Activated CD4-positive, alpha-beta T cell treated with anti-CD3 and anti-CD28 coated beads, Interleukin-2, amount 50 U/mL, for 1 hour (primary cell): Measurements from ENCODE around the gene IFITM2.
"Not testable (repeated sequence)": the region's sequence is repeated elsewhere in the genome, so short reads cannot be mapped to it uniquely, and the experiment has no call there.

Experiments used
- DNase-seq: peaks from one replicate; pipeline ENCODE4 v3.0.0-alpha.2; 2020

Gene IFITM2

DNA sequence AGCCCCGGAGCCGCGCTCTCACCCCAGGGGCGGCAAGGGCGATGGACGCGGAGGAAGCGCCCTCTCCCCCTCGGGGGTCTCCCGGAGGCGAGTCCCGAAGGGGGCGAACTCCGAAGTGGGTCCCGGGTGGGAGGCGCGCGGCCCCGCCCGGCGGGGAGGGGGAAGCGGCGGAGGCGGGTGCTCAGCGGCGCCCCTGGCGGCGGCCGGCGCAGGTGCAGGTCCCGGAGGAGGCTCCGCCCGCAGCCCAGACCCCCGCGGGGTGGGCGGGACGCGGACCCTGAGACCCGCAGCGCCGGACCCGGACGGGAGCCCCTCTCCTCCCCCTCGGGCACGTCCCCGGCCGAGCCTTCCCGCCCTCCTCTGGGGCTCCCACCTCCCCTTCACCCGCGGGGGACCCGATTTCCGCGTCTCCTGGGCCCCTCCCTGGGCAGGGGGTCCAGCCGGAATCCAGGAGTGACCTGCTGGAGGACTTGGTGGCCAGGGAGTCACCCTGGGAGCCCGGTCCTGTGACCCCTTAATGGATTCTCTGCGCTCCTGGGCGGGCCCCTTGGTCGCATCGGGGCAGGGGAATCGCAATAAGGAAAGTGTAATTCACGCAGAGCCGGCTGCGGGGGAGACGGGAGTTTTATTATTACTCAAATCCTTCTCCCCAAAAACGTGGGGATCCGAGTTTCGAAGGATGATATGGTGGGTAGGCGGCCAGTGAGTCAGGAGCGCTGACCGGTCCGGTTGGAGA is 3.6 kb downstream of the IFITM2 start:
- DNase-seq: not testable (repeated sequence)

DNA sequence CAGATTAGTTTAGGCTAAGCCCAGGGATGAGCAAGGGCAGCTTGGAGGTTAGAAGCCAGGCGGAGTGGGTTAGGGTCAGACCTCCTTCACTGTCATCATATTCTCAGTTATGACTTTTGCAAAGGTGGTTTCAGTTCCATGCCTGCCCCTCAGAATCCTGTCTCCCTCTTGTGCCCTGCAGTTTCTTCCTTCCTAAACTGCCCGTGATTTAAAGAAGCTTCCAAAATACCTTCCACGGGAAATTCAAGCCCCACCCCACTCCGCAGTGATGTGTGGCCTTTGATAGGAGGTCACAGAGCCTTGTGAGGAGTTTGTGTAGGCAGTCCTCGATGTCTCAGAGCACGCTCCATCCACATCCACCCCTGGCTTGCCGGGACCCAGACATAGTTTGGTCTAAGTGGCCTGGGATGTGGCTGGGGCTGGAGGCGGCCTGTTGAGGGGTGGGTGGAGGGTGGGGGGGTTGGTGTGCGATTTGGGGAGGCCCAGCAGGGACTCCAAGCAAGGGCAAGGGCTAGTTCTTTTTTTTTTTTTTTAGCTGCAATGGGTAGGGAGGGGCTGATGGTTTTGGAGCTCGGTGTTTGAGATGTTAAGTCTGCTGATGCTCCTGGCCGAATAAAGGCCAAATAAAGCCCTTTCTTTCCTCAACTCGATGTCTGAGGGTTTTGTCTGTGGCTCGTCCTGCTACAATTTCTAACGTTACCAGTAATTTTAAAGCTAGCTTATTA is 4.6 kb downstream of the IFITM2 start:
- DNase-seq: no peak

DNA sequence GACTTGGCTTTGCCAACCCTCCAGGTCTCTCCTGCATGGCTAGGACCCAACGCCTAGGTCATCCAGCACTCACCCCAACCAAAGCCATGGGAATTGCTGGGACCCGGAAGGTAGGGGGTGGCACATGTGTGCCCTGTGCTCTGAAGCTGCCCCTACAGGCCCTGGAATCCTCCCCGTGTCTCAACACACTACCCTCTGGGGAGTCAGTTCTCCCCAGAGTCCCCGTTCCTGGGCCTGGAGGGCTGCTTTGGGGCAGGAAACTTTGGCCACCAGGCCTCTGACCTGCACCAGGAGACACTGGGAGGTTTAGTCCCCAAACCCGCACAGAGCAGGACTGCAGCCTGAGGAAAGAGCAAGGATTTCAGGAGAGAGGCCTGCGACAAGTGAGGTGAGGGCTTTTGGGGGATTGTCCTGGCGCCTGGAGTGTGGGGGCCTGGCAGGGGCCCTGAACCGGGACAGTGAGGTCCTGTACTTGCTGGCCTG is 5.7 kb downstream of the IFITM2 start:
- DNase-seq: no peak

DNA sequence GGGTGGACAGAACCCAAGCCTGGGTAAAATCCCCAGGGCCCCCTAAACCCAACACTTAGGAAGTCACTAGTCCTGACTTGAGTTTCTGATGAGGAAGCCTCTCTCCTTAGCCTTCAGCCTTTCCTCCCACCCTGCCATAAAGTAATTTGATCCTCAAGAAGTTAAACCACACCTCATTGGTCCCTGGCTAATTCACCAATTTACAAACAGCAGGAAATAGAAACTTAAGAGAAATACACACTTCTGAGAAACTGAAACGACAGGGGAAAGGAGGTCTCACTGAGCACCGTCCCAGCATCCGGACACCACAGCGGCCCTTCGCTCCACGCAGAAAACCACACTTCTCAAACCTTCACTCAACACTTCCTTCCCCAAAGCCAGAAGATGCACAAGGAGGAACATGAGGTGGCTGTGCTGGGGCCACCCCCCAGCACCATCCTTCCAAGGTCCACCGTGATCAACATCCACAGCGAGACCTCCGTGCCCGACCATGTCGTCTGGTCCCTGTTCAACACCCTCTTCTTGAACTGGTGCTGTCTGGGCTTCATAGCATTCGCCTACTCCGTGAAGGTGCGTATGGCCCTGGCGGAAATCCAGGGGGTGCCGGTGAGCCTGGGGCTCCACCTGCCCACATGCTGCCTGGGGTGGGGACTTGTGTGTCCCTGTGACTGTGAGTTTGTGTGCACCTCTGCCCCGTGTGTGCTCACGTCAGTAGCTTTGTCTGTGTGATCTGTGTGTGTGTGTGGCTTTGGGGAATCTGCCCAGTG is 6.4 kb downstream of the IFITM2 start, which contains the start of gene IFITM1:
TSS of gene IFITM1 (plus strand) at position 254 of the 767 bp plus-strand sequence. CDS start at position 385, 131 bp downstream.
- DNase-seq: peak; percentile 53

DNA sequence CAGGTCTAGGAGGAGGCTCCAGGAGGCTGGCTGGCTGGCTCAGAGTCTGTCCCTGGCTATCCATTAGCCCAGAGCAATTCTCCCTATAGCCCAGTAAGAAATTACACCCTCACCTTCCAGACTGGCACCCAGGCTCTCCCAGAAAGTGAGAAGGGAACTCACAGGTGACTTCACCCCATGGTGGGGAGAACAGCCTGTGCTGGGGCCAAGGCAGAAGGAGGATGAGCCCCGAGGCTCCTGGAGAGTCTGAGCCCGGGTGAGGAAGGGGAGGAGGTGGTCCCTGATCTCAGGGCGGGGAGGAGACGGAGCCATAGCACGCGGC is 6.9 kb downstream of the IFITM2 start:
- not testable (repeated sequence) for DNase-seq

DNA sequence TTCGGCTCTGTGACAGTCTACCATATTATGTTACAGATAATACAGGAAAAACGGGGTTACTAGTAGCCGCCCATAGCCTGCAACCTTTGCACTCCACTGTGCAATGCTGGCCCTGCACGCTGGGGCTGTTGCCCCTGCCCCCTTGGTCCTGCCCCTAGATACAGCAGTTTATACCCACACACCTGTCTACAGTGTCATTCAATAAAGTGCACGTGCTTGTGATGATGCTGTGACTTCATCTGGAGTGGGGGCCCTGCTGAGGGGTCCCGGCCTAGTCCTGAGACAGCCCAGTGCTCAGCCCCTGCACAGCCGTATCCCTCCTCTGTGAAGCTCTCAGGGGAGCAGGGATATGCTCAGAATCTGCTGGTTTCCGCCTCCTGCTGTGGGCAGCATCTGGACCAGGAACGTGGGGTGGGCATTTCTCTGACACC is 7.5 kb downstream of the IFITM2 start:
- DNase-seq: no peak

DNA sequence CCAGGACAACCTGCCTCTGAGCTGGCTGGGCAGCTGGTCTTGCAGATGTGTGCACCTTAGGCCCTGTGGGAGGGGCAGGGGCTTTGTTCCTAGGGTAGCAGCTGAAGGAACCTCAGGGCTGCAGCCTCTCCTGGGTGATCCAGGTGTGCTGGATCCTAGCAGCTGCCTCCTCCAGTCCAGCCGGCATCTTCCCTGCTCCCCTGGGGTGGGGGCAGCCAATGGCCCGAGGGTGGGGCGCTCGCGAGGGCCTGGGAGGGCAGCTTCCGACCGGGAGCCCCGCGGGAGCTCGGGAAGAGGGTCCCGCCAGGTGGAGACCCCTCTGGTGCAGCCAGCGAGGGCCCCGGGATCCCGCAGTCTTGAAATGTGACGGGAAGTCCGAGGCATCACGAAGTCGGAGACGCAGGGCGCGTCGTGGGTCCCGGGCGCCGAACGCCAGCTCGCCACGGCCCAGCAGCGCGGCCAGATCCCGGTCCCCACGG is 7.9 kb downstream of the IFITM2 start:
- no peak for DNase-seq

DNA sequence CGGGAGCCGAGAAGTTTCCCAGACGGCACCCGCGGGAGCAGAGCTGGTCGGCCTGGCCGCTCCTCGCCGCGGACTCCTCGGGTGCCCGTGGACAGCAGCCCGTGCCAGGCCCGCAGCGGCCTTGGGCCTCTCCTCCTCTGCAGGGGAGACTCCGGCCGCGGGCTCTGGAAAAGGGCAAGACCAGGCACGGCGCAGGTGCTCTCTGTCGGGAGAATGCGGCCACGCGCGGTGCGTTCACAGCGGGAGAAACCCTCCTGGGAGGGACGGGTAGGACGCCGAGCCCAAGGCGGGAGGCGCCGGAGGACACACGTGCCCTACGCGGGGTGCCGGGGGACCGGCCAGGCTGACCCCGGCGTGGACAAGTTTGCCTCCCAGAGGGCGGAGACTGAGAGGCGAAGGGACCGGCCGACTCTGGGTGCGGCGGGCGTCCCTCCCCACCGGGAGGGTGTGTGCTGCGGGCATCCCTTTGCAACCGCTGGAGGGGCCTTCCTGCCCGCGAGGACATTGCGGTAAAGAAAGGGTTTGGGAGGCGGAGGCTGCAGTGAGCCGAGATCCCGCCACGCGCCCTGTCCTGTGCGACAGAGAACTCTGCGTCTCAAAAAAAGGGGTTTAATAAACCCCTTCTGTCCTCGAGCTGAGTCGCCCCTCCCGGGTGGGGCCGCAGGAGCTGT is 8.6 kb downstream of the IFITM2 start:
- DNase-seq: no peak

DNA sequence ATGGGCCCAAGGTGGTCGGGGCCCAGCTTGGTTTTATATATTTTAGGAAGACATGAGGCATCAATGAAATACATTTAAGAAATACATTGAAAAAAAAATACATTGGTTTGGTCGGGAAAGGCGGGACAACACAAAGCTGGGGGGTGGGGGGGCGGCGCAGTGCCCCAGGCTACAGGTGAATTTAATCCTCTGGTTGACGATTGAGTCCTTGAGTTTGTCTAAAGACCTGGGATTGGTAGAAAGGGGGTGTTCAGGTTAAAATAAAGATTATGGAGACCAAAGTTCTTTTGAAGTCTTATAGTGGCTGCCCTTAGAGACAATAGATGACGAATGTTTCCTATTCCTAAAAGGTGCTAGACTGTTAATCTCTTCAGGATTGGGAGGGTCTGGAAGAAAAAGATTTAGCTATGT is 9.3 kb downstream of the IFITM2 start:
- DNase-seq: no peak

DNA sequence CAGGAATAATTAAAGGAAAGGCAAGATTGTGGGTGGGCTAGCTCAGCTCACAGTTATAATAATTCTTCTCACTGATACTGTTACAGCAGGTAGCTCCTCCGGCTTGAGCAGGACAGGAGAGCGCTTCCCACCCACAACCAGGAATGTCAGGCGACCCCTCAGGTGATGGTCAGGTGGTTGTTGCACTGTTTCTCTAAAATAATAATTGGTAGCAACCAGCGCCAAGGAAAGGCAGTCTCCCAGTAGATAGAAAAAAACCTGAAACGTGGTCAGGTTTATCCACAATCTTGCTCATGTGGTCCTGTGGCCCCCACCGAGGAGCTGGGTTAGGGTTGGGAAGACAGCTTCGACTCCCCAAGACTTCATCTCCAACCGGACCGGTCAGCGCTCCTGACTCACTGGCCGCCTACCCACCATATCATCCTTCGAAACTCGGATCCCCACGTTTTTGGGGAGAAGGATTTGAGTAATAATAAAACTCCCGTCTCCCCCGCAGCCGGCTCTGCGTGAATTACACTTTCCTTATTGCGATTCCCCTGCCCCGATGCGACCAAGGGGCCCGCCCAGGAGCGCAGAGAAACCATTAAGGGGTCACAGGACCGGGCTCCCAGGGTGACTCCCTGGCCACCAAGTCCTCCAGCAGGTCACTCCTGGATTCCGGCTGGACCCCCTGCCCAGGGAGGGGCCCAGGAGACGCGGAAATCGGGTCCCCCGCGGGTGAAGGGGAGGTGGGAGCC is 10.2 kb downstream of the IFITM2 start:
- not testable (repeated sequence) for DNase-seq

DNA sequence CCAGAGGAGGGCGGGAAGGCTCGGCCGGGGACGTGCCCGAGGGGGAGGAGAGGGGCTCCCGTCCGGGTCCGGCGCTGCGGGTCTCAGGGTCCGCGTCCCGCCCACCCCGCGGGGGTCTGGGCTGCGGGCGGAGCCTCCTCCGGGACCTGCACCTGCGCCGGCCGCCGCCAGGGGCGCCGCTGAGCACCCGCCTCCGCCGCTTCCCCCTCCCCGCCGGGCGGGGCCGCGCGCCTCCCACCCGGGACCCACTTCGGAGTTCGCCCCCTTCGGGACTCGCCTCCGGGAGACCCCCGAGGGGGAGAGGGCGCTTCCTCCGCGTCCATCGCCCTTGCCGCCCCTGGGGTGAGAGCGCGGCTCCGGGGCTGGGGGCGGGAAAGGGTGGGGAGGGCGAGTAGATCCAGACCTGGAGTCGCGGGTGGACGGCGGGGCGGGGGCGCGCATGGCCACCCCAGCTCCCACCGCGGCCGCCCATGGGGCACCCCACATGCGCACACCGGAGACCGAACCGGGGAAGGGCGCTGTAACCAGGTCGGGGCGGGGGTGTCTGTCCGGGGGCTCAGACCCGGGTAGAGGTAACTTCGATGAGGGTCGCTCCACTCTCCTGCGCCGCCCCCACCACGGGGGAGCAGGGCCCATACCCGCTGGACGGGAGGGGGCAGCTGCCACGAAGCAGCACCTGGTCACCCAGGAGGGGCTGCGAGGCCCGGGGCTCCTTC is 10.9 kb downstream of the IFITM2 start:
- not testable (repeated sequence) for DNase-seq

DNA sequence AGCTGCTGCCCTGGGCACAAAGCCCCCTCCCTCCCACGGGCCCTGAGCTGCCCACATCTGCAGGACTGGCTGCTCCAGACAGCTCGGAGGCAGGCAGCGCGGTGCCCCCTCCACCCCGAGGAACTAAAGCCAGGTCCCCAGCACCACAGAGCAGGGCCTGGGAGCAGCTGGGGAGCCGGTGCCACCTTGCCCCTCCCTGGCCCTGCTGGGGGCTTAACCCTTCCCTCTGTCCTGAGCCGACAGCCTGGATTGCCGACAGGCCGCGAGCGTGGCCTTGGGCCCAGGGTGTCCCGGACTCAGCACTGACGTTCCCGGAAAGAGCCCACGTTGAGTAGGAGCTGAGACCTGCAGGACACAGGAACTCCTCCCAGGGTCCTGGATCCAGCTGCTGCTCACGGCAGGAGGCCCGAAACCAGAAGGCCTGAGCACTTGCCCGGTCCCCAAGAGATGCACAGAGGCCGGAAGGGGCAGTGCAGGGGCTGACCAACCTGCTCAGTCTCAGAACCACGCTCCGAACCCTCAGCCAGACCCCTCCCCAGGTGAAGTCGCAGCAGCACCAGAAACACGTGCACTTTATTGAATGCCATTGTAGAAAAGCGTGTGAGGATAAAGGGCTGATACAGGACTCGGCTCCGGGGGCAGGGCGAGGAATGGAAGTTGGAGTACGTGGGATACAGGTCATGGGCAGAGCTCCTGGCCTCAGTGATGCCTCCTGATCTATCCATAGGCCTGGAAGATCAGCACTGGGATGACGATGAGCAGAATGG is 11.7 kb downstream of the IFITM2 start:
- DNase-seq: not testable (repeated sequence)

DNA sequence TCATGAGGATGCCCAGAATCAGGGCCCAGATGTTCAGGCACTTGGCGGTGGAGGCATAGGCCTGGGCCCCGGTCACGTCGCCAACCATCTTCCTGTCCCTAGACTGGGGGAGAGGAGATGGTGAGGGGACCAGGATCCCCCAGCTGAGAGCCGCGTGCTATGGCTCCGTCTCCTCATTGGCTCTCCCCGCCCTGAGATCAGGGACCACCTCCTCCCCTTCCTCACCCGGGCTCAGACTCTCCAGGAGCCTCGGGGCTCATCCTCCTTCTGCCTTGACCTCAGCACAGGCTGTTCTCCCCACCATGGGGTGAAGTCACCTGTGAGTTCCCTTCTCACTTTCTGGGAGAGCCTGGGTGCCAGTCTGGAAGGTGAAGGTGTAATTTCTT is 12.3 kb downstream of the IFITM2 start:
- DNase-seq: not testable (repeated sequence)

DNA sequence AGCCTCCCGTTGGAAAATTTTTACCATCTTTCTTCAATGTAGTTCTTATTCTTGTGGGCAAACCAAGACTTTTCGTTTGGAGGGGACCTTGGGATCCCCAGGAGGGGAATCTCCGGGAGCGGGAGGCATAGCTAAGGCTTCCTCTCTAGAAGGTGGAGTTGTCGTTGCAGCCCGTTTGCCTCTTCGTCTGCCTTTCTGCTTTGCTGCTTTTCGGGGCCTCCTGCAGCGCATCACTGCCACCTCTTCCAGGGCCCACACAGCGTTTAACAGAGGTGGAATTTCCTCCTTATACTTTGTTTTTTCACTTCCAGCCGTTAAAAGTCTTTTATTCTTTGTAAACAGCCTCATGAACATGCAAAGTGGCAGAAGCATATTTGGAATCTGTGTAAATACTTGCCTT is 16.5 kb downstream of the IFITM2 start:
- DNase-seq: no peak

DNA sequence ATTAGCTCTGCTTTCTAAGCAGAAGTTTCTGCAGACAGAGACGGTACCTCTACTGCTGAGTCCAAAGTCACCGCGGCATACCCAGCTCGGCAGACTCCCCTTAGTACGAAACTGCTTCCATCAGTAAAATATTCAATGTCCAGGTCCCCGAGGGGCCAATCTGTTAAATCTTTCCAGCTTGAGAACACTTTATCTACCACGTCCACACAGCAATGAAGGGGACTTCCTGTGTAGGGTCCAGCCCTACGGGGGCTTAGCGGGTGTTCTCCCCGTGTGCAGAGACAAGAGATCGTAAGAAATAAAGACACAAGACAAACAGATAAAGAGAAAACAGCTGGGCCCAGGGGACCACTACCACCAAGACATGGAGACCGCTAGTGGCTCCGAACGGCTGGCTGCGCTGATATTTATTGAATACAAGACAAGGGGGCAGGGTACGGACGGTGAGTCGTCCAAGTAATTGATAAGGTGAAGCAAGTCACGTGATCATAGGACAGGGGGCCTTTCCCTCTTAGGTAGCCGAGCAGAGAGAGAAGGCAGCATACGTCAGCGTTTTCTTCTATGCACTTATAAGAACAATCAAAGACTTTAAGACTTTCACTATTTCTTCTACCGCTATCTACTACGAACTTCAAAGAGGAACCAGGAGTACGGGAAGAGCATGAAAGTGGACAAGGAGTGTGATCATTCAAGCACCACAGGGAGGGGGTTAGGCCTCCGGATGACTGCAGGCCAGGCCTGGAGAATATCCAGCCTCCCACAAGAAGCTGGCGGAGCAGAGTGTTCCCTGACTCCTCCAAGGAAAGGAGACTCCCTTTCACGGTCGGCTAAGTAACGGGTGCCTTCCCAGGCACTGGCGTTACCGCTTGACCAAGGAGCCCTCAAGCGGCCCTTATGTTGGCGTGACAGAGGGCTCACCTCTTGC is 17.2 kb downstream of the IFITM2 start:
- not testable (repeated sequence) for DNase-seq

DNA sequence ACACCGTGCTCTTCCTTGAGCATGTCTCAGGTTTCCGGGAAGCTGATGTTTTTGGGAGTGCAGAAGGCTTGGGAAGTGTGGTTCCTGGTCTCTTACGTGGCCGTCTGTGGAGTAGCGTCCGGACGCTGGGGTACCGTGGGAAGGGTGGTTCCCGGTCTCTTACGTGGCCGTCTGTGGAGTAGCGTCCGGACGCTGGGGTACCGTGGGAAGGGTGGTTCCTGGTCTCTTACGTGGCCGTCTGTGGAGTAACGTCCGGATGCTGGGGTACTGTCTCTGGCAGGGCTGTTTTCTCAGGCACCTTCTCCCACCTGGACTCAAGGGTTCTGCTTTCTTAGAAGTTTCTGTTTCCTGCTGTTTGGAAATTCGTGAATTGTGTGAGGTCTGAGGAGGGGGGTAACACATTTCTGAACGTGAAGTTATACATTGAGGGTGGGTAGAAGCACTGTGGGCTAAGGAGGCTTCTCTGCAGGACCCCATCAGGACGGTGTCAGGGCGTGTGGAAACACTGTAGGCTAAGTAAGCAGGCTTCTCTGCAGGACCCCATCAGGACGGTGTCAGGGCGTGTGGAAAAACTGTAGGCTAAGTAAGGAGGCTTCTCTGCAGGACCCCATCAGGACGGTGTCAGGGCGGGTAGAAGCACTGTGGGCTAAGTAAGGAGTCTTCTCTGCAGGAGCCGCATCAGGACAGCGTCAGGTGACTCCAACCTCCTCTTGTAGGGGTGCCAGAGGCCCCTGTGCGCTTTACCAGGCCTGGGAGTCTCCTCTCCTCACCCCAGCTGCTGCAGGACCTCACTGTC is 18.4 kb downstream of the IFITM2 start:
- no peak for DNase-seq

DNA sequence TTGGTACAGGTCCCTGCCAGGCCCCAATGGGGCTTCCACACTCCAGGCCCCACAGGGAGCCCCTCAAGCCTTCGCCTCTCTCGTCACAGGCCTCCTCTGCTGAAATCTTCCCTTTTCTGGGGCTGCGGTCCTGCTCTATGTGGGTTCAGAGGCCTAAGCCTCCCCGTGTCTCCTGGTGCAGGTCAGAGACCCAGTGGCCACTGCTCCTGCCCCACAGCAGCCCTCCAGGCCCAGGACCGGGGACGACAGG is 18.9 kb downstream of the IFITM2 start:
- DNase-seq: no peak

DNA sequence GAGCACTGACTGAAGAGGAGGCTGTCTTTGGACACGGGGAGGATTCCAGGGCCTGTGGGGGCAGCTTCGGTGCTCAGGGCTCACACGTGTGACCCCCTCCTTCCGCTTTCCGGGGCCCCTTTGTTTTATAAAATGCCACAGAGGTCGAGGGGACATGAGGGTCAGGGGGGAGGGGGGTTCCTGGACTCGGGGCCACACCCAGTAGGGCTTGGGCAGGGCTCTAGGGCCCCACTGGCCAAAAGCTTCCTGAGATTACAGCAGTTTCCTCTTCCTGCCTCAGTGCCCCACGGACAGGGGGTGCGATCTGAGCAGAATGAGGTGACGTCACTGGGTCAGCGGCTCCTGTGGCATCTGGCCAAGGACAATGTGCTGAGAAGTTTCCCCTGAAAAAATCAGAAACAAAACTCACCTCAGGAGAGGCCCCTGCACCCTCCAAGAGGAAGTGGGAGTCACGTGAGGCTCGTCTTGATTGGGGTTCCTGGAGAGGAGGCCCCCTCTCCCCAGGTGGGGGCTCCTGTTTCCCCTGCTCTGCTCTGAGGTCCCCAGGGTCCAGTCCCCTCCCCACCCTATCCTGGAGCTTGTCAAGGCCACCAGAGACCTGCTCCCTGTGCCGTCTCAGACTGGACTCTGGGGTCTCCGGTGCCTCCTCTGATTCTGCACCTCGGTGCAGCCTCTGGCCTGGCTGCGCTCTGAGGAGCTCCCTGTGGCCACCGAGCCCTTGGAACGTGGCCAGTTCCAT is 19.4 kb downstream of the IFITM2 start:
- peak; percentile 57 for DNase-seq
